AG04450 (cell line): ENCODE measurements around the gene CHST10. TPM values are rescaled to one million over a fixed set of nuclear protein-coding genes. Genes with fewer than 3 reads are reported as not detected.

Experiments
- CTCF ChIA-PET: fragments of 300-600, 350-600 bp; formaldehyde crosslinking; extraction: SDS; loops from one replicate; lab custom pipeline; 2022; ENCODE audit warnings: antibody characterized with exemption, inconsistent platforms; lab: Charles Lee
- POLR2A ChIA-PET: fragments of 350-600 bp; formaldehyde crosslinking; extraction: SDS; loops from one replicate; lab custom pipeline; 2021; ENCODE audit warnings: antibody characterized with exemption, inconsistent platforms; lab: Yijun Ruan, JAX
- DNase-seq: peaks from one replicate; pipeline ENCODE4 v3.0.0-alpha.2; 2011; ENCODE audit warnings: low read depth, low spot score
- H3K27ac ChIP-seq: one replicate; pipeline ENCODE4 v1.5.1; 2012; ENCODE audit warnings: low read depth, low read length, control low read depth
- H3K27me3 ChIP-seq: one replicate; pipeline ENCODE4 v1.6.0; 2012; ENCODE audit warnings: low read length; ENCODE audit not compliant: control insufficient read depth, insufficient read depth
- H3K4me3 ChIP-seq: 2 replicates; pipeline ENCODE4 v1.5.1; 2011; ENCODE audit warnings: mild to moderate bottlenecking, low read depth, low read length, control low read depth
- H3K9me3 ChIP-seq: 2 replicates; pipeline ENCODE4 v1.5.1; 2012; ENCODE audit warnings: low read length; ENCODE audit not compliant: control insufficient read depth, insufficient read depth
- polyA plus RNA-seq: library from polyadenylated mRNA; depleted of rRNA; stranded (reverse); fragments of >200 nt; gene quantifications from 2 replicates; pipeline ENCODE4 v1.2.3, GENCODE V29; 2011
- TF ChIP-seq, protein P1 (sequence below): IDR thresholded peaks from 2 replicates; pipeline ENCODE4 v1.5.1; 2011; ENCODE audit warnings: low read depth, low read length, control low read depth, inconsistent platforms

CHST10 gene
- polyA plus RNA-seq, 1 experiment: 11.3 TPM

DNA sequence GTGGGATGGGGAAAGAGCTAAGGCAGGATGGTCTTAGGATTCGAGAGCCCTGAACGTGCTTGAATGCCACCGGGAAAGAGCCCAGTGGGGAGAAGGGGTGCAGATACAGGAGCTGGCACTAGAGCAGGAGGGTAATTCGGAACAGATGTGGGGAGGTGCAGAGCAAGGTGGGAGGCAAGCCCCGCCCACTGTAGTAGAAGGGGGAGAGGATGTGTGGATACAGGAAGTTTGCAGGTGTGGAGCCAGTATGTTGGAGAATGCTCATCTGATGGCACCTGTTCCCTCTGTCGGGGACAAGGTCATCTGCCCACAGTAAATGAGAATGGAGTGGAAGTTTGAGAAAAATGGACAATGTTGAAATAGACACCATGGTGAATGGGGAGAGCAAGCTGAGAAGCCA, 28.8 kb downstream of the CHST10 start:
- DNase-seq: no peak
- TF ChIP-seq, protein P1, sequence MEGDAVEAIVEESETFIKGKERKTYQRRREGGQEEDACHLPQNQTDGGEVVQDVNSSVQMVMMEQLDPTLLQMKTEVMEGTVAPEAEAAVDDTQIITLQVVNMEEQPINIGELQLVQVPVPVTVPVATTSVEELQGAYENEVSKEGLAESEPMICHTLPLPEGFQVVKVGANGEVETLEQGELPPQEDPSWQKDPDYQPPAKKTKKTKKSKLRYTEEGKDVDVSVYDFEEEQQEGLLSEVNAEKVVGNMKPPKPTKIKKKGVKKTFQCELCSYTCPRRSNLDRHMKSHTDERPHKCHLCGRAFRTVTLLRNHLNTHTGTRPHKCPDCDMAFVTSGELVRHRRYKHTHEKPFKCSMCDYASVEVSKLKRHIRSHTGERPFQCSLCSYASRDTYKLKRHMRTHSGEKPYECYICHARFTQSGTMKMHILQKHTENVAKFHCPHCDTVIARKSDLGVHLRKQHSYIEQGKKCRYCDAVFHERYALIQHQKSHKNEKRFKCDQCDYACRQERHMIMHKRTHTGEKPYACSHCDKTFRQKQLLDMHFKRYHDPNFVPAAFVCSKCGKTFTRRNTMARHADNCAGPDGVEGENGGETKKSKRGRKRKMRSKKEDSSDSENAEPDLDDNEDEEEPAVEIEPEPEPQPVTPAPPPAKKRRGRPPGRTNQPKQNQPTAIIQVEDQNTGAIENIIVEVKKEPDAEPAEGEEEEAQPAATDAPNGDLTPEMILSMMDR: no peak
- peaks cover 10% of the 10 kb centered on the region for H3K27me3 ChIP-seq
- no peak overlapping the region for H3K4me3 ChIP-seq
- CTCF ChIA-PET: interaction anchor here (4.6 to 15.9 kb wide), 2 partner anchors 8 to 127 kb away, joined by 31 to 474 read pairs; no protein-coding TSS in a partner anchor
- H3K9me3 ChIP-seq: no peaks in the 10 kb centered on the region
- POLR2A ChIA-PET: interaction anchor here (0.6 kb wide), 1 partner anchor 81 kb away, joined by 5 read pairs; no protein-coding TSS in a partner anchor
- no peak overlapping the region for H3K27ac ChIP-seq

DNA sequence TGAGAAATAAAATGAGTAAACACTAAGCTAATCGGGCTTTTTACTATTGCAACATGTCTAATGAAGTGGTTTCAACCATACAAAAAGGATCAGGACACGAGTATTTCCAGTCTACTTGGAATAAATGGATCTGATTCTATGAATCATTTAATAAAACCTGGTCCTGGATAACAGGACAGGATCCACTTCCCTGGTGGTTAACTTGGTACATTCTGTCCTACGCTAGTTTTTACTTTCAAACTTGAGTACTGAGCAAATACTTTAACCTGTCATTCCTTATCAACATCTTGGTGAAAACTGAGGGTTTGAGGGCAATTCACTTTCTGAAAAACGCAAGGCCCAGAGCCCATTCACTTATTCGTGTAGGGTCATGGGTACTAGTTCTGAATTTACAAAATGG, 33.5 kb downstream of the CHST10 start:
- ChIA-PET CTCF (interaction anchor here (15.9 kb wide), 1 partner anchor 122 kb away, joined by 474 read pairs; no protein-coding TSS in a partner anchor), POLR2A (no interaction called here)
- Histone ChIP-seq H3K27me3 (peaks cover 15% of the 10 kb centered on the region), H3K27ac (no peak overlapping the region), H3K9me3 (no peaks in the 10 kb centered on the region), H3K4me3 (no peak overlapping the region)
- DNase-seq: no peak
- TF ChIP-seq, protein P1: no peak

DNA sequence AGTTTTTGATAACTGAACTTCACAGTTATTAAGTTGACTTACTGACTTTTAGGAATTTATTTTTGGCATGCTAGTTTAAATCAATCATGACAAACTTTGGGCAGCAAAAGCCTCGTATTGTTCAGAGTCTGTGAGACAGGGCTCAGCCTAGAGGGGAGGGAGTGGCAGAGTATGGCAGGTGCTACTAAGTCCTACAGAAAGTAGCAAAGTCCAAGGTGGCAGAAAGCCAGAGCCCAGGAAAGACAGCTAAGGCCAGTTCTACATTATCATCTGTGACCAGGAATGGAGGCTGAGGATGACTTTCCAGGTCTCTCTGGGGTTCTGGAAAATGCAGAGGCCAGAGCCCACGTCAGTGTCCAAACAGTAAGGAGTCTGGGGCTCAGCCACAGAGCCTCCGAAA, 34.2 kb downstream of the CHST10 start:
- ChIA-PET CTCF (interaction anchor here (15.9 kb wide), 1 partner anchor 121 kb away, joined by 474 read pairs; no protein-coding TSS in a partner anchor), POLR2A (no interaction called here)
- H3K27me3 ChIP-seq: peaks cover 18% of the 10 kb centered on the region
- no peak for DNase-seq
- H3K9me3 ChIP-seq: no peaks in the 10 kb centered on the region
- TF ChIP-seq, protein P1: no peak
- no peak overlapping the region for H3K4me3 ChIP-seq
- H3K27ac ChIP-seq: no peak overlapping the region

DNA sequence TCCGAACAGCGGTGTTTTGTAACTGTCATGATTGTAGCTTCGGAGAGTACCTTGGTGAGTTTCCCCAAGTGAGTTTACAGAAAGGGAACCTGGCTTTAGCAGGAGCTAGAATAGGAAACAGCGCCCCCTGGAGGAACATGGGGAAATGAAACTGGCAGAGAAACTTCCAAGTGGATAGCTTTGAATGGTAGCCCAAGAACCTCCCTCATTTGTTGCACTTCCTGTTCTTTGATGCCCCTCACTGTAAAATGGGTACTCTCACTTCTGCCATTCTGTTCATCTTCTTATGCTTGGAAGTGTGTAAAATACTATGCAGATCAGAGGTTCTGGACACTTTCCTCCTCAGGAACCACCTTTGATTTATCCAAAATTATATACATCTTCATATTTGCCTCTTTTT, 36.2 kb downstream of the CHST10 start:
- TF ChIP-seq, protein P1: peak; percentile 94
- peaks cover 17% of the 10 kb centered on the region for H3K27me3 ChIP-seq
- H3K9me3 ChIP-seq: no peaks in the 10 kb centered on the region
- no peak overlapping the region for H3K27ac ChIP-seq
- H3K4me3 ChIP-seq: no peak overlapping the region
- ChIA-PET POLR2A (interaction anchor here (0.5 to 1.1 kb wide), 2 partner anchors 118 to 936 kb away, joined by 3 to 6 read pairs; no protein-coding TSS in a partner anchor), CTCF (interaction anchor here (0.5 to 15.9 kb wide), 40 partner anchors 9 to 773 kb away, joined by 3 to 474 read pairs (median 6); no protein-coding TSS in a partner anchor)
- peak; percentile 48 for DNase-seq

DNA sequence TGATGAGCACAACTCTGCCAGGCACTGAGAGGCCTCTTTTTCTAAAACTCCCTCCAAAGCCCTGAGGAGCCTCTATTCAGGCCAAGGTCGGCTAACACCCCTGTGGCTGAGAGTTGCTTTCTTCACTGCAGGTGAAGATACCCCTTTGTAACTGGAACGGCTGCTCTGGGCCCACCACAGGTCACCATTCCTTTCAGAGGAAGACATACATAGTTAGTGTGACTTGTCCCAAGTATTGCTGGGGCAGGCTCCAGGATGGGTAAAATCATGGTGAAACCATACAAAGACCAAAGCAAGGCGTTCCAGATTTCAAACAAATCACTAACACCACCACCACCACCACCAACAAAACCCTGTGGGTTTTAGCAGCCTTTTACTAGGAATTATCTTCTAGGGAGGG, 36.8 kb downstream of the CHST10 start:
- Histone ChIP-seq H3K9me3 (no peaks in the 10 kb centered on the region), H3K4me3 (no peak overlapping the region), H3K27ac (no peak overlapping the region), H3K27me3 (peaks cover 19% of the 10 kb centered on the region)
- no peak for DNase-seq
- TF ChIP-seq, protein P1: no peak
- ChIA-PET CTCF (interaction anchor here (0.5 to 15.9 kb wide), 38 partner anchors 8 to 927 kb away, joined by 3 to 474 read pairs (median 6); no protein-coding TSS in a partner anchor), POLR2A (interaction anchor here (1.1 kb wide), 1 partner anchor 118 kb away, joined by 6 read pairs; no protein-coding TSS in a partner anchor)
